HG02870 (cell line): ENCODE results near the gene CXCL17.

Experiments
- ATAC-seq: cut with Tn5 transposase; IDR thresholded peaks from one replicate; pipeline ENCODE4 v1.9.1; 2021; ENCODE audit warnings: mild to moderate bottlenecking, moderate library complexity; ENCODE audit not compliant: unreplicated experiment

CXCL17 gene

DNA sequence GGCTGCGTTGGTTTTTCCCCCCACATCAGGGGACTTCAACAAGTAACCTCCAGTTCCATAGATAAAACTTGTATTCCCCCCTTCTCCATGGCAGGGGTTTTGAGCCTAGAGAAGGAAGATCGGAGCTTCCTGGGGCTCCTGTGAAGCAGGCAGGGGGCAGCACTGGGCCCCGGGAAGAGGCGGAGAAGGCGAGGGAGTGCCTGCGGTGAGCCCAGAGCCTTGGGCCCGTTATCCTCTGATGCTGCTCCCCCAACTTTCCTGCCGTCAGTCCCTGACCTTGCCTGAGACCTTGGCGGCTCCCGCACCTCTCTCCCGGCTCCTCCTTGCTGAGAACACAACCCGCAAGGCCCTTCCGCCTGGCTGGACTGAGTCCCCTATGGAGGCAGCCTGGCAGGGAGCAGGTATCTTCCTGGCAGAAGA, 18.0 kb downstream of the CXCL17 start:
- ATAC-seq, result no peak

DNA sequence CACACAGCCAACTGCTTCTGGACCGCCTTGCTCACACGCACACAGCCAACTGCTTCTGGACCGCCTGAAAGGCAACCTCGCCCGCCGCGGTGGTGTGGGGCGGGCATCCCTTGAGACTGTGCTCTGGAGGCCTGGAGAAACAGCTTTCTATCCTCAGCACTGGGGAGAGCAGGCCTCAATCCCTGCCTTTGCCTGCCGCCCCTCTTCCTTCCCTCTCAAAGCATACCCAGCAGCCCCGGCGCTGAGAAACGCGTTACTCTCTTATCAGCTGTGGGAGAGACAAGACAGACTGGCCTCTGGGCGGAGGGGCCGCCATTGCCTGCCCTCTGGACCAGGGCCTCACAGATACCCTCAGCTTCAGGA, 18.4 kb downstream of the CXCL17 start:
- ATAC-seq, result no peak

DNA sequence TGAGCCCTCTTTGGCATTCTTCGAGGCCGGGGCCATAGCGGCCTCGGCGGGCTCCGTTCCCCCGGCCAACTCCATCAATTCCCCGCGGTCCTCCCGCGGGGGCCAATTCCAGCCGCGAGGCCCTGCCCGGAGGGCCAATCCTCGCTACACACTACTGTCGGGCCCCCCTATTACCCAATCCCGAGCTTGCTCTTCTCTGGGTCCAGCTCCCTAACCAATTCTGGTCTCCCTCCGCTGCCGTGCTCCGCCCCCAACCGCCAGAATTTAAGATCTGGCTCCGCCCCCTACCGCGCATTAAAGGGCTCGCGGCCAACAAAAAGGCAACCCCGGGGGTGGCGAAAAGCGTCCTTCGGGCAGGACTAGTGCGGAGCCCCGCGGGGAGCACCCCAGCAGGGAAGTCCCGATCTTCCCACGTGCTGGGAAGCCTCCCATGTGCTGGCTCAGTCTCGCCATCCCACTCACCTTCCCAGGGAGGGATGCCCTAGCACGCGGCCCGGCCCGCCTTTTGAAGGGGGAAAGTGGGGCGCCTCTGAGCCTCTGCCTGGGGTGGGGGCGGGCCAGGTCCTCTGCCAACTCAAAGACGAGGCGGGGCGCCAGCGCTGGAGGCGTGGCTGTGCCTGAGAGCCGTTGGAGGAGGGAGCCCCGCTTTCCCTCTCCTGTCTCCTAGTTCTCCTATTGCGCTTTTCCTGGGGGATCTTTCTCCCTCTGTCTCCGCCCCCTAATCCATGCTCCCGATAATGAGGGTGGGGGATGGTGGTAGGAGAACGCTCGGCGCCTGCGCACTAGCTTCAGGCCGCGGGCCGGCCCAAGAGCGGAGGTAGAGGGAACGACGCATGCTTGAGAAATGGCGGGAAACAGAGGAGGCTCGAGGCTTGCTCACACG, 19.0 kb downstream of the CXCL17 start:
- ATAC-seq, result peak; percentile 83

DNA sequence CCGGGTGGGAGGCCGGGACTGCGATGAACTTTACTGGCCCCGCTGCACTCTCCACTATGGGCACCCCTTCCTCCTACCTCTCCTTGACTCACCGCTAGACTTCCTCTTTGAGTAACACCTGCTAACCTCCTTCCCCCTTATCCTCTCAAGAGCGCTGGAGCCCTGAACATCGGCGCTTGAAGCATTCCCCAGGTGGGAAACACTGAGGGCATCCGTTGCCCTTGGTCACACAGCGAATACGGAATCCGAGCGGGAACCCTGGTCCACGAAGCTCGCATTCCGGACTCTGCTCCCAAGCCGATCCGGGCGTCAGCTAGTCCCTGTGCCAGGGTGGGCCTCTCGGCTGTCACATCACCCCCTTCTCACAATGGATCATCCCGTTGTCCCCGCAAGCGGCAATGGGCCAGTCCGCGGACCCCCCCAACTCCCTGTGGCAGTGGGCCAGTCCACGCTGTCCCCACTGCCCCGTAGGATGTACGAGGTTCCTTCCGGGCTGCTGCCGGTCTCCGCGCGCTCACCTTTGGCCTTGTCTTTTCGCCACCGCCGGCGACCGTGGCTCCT, 19.8 kb downstream of the CXCL17 start:
- ATAC-seq, result peak; percentile 34

DNA sequence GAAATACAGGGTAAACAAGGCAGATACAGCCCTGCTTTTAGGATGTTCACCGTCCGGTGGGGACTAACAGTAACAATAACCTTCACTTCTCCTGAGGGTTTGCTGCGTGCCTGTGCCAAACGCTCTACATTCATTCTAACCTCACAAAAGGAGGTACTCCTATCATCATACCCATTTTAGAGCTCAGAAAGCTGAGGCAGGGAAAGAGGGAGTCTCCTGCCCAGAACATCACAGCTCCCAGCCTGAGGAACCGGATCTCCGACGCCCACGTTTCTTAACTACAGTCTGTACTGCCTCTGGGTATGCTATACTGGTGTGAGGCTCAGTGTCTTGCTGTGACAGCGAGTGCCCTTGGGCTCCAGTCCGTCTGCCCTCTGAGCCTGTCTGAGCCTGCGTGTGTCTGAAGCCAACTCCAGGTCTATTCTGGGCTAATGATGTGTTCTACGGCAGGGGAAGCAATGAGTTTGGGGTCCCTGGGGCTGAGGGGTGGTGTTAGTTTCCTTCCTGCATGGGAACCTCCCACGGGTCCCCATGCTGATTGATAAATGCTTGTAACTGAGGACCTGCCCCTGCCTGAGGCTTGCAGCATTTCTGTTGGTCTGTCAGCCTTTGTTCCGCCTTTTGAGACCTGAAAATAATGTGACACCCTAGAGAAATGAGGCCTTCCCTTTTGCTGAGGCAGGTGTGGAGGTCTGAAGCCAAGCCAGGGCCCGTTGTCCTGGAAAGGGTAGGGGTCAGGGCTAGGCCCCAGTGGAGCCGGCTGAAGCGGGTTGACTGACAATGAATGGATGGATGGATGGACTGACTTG, 20.4 kb downstream of the CXCL17 start:
- ATAC-seq, result peak; percentile 1

DNA sequence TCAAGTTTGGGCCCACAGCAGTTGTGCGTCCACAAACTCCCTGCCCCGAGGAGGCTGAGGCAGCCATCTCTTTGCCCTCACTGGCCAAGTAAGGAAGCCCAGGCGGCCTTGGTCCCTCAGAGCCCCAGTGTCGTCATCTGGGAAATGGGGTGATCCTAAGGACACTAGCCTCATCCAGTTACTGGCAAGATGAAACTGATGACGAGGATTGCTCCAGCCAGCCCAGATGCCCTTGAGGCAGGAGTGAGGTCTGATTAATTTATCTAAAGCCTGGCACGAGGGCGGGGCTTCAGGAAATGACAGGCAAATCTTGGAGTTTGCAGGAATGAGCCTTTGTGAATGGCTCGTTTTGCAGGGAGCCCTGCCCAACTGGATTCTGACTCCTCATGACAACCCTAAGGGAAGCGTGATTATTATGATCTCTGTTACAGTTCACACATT, 21.1 kb downstream of the CXCL17 start:
- ATAC-seq, result no peak

DNA sequence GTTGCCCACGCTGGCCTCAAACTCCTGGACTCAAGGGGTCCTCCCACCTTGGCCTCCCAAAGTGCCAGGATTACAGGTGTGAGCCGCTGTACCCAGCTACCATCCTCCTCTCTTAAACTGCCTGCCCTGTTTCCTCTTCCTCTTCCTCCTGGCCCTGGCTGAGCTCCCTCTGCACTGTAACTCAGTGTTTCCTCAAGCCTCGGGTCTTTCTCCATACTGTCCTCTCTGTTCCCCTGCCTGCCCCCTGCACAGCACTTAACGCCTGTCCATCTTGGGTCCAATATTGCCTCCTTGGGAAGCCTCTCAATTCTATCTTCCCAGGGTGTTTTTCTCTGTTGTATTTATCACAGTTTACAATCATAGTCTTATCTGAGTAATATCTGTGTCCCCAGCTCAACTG, 21.6 kb downstream of the CXCL17 start:
- no peak for ATAC-seq

DNA sequence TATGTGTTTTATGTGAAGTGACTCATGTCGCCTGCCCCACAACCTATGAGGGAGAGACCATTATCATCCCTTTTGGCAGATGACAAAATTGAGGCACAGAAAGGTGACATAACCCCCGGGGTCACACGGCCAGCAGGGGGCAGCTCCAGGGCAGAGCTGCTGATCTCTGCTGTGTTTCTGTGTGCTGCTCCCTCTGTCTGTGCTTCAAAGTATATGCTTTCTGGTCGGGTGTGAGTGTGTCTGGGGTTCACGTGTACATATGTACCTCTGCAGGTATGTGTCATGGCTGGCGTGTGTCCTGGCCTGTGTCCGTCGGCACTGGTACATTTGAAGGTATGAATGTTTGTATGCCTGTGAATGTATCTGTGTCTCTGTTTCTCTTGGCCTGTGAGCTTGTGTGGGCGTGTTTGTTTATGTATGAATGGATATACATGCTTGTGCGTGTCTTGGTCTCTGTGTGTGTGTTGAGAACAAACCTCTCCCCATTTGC, 22.6 kb downstream of the CXCL17 start:
- ATAC-seq, result no peak

DNA sequence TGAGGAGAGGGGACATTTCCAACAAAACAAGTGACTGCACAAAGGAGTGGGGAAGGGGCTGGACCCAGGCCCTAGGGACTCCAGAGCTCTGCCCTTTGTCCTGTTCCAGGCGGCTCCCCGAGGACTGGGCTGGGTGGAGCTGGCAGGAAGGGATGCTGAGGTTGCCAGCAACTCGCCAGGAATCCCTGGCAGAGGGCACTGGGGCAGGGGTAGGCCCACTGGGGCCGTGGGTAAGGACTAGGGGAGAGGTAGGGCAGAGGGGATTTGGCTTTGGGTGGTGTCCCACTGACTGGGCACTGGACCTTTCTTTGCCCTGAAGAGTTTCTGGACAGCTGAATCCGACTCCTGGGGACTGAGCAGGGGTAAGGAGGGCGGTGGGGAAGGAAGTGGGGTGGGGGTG, 23.4 kb downstream of the CXCL17 start:
- ATAC-seq, result no peak

DNA sequence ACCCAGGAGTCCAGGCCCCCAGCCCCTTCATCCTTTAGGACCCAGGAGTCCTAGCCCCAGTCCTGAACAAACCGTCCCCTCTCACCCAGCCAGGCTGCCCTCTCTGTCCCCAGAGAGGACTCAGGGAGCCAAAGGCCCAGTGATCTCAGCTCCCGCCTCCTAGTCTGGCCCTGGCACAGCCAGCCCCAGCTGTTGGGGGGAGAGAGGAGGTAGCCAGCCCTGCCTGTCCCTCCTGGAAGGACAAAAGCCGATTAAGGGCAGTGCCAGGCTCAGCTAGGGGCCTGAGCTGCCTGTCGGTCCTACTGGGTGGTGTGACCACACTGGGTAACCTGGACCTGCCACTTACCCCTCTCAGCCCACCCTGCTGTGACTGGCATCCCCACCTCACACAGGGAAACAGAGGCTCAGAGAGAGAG, 30.1 kb downstream of the CXCL17 start:
- no peak for ATAC-seq

DNA sequence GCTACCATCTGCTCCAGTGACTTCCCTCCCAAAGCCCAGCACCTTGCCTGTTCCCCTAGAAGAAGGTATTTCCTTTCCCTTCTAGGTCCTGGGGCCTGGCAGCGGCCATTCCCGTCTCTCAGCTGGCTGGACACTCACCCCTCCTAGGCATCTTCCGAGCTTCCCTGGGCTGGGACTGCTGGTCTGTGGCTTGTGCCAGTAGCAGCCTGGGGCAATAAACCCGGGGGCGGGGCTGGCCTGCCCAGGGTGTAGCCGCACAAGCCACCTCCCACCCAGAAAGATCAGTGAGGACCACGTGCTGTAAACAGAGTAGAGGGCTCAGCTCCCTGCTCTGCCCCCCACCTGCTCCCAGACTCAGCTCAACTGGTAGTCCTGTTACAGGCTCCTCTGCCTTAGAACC, 30.5 kb downstream of the CXCL17 start:
- ATAC-seq, result no peak

DNA sequence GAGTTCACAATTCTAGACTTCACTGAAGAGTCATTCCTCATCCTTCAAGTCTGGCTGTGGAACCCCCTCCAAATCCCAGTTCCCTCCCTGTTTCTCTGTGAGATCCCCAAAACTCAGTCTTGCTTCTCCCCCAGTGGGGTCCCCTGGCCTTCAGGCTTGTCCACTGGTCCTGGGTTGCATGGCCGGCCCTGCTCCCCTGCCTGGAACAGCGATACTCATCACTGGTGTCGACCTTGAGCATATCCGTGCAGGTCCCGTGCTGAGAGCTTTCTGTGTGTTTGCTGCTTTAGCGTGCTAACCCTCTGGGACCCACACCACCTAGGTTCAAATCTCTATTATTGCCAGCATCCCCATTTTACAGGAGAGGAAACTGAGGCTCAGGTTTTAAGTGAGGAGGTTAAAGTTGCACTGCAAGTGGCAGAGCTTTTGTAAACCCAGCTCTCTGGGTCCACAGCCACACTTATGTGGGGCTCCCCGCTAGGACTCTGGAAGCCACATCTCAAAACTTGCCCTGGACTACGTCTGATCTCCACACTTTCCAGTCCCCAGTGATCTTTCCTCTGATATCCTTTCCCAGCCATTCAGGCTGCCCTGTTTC, 31.1 kb downstream of the CXCL17 start:
- no peak for ATAC-seq

DNA sequence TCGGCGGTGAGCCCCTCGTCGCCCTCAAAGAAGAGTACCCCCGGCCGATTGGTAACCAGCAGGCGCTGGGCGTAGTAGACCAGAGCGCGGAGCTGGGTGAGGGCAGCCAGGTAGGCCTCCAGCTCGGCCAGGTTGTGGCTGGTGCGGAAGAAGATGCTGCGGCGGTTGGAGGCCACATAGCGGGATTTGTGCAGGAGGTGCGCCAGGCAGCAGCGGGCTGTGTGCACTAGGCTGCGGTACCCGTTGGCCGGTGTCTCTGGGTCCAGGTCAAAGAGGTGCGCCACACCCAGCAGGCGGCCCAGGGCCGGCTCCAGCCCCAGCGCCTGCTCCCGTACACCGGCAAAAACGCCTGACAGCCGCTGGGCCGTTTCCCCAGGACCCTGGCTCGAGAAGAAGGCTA, 32.4 kb downstream of the CXCL17 start:
- no peak for ATAC-seq

DNA sequence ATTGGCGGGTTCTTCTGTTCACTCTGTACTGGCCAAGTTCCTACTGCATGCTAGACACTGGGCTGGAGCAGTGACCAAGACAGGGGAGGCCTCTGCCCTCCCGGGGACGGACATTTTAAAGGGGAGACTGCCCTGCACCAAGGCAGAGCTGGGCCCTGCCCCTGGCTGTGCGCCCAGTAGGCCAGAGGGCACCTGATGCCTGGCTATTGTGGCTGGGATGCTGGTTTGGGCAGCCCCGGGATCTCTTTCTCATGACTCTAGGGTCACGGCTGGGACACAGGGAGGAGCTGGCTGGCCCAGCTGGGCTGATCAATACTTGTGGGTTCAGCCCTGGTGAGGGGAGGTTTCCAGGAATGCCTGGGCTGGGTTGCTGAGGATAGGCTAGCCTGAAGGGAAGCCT, 33.3 kb downstream of the CXCL17 start:
- ATAC-seq, result no peak

DNA sequence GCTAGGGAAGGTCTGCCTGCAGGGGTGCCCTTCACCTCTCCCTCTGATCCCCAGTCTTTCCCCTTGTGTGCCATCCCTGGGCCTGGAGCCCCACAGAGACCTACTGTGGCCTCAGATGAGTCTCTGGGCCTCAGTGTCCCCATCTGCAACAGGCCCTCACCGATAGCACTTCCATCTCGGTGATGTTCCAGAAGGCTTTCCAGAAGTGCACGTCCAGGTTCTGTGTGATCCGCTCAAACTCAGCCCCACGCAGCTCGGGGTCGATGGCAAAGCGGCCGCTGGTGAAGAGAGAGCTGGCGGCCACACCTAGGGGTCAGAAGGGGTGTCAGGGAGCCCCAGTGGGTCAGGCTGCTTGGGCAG, 35.0 kb downstream of the CXCL17 start:
- ATAC-seq, result no peak

DNA sequence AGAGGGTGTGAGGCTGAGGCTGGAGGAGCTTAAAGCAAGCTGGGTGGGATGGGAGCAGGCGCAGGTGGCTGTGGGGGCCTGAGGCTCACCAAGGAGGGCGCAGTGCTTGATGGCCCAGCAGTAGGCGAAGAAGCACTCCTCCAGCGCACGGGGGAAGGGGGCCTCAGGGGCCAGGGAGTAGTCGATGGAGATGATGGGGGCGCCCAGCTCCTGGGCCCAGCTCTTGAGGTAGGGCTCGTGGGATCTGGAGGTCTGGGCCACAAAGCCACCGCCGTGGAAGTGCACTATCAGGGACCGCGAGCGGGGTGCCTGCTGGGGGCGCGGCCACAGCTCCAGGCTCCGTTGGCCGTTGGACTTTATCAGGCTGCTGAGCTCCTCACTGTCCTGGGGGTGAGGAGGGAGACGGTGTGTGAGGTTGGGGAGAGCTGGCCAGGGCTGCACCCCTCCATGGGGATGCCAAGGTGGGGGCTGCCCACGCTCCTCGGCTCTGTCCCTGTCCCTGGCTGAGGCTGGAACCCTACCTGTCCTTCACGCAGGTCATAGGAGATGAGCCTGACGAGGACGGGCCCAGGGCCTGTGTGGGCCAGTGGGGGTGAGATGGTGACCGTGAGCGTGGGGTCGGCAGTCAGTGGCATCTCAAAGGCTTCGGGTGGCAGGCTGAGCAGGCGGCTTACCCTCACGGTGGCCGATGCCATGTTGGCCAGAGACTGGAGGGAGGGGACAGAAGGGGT, 35.5 kb downstream of the CXCL17 start:
- no peak for ATAC-seq

DNA sequence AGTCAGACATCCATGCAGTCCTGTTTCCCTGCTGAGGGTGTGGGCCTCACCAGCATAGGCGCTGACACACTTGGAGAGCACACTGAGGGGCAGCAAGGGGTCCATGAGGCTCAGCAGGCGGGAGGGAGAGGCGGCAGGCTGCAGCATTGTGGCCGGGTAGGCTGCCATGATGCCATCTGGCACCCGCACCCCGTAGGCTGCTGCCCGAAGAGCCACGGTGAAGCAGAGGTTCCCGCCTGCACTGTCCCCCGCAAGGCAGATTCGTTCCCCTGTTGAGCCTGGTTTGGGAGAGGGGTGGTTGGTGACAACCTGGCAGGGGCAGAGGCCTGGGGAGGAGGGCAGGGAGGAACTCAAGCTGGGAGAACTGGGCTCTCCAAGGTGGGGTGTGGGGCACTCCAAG, 36.6 kb downstream of the CXCL17 start:
- ATAC-seq, result no peak

DNA sequence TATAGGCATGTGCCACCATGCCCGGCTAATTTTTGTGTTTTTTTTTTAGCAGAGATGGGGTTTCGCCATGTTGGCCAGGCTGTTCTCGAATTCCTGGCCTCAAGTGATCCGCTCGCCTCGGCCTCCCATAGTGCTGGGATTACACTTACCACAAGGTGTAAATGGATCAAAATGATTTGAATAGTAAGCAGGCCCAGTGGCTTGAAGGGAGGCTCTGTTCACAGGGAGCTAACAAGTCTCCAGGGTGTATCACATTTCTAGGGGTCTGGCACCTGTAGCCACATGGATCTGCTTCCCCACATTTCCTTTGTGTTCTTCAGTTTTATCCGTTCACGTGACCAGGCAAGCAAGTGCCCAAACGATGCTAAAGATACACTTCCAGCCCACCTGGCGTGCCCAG, 39.2 kb downstream of the CXCL17 start:
- ATAC-seq, result no peak

DNA sequence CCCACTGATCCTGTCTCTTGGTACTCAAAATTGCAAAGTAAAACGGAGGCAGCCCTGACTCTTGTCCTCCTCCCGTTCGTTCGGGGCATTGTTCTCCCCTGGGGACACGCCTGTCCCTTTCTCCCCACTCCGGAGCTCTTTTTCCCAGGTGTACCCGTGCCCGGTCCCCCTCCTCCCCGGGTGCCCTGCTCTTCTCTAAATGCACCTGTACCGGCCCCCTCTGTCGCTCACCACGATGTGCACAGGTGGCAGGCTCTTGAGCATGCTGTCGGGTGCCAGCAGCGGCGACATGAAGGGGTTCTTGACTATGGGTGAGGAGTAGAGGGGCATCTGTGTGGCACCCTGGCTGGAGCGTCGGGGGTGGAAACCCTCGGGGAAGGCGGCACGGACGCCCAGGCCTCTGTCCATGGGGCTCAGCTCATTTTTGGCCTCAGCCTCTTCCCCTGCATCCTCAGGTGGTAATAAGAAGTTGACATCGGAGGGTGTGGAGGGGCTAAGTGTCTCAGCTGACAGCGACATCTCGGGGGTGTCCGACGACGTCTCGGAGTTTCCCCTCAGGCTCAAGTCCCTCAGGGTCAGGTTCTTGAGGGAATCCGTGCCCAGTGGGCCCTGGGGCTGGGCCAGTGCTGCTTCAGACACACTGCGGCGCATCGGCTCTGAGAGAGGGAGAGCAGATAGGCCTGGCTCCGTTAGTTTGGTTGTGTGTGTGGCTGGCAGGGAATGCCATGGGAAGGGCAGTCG, 40.2 kb downstream of the CXCL17 start:
- no peak for ATAC-seq
